ENCODE results near the gene MLLT3. TPM values are rescaled to one million over a fixed set of nuclear protein-coding genes. Genes with fewer than 3 reads are reported as not detected.
A peak's percentile ranks its signal among the peaks of the same experiment; 100 is the strongest.

The MLLT3 gene
- polyA plus RNA-seq, 1 donor = 75.7 TPM

- no peak for DNase-seq
Measured at GRCh38 chr9:20472342-20473045, 149.8 kb downstream of the MLLT3 start.

GRCh38 chr9:20466328-20467008 is 155.8 kb downstream of the MLLT3 start:
- no peak for DNase-seq

GRCh38 chr9:20464242-20464641 is 158.1 kb downstream of the MLLT3 start:
- no peak for DNase-seq

- no peak for DNase-seq
Measured at GRCh38 chr9:20463823-20464222, 158.5 kb downstream of the MLLT3 start.

- DNase-seq = no peak
Measured at GRCh38 chr9:20462410-20462809, 159.9 kb downstream of the MLLT3 start.

- no peak for DNase-seq
Measured at GRCh38 chr9:20447291-20447690, 175.0 kb downstream of the MLLT3 start.

- DNase-seq = no peak
Measured at GRCh38 chr9:20446248-20446647, 176.1 kb downstream of the MLLT3 start.

- DNase-seq = peak; percentile 23
Measured at GRCh38 chr9:20442461-20443319, 179.6 kb downstream of the MLLT3 start.

GRCh38 chr9:20441711-20442423 is 180.4 kb downstream of the MLLT3 start:
- no peak for DNase-seq

GRCh38 chr9:20441166-20441565 is 181.1 kb downstream of the MLLT3 start:
- DNase-seq = no peak

- DNase-seq = no peak
Measured at GRCh38 chr9:20437476-20437875, 184.8 kb downstream of the MLLT3 start.

- DNase-seq = no peak
Measured at GRCh38 chr9:20436476-20437195, 185.7 kb downstream of the MLLT3 start.

GRCh38 chr9:20428976-20429375 is 193.3 kb downstream of the MLLT3 start:
- DNase-seq = no peak

- no peak for DNase-seq
Measured at GRCh38 chr9:20427359-20427758, 194.9 kb downstream of the MLLT3 start.

- DNase-seq = no peak
Measured at GRCh38 chr9:20426019-20426418, 196.3 kb downstream of the MLLT3 start.

GRCh38 chr9:20419533-20419932 is 202.8 kb downstream of the MLLT3 start:
- DNase-seq = no peak

- DNase-seq = no peak
Measured at GRCh38 chr9:20418485-20418884, 203.8 kb downstream of the MLLT3 start.

GRCh38 chr9:20417373-20418080 is 204.8 kb downstream of the MLLT3 start:
- DNase-seq = no peak

- DNase-seq = no peak
Measured at GRCh38 chr9:20414150-20414549, 208.1 kb downstream of the MLLT3 start.

- no peak for DNase-seq
Measured at GRCh38 chr9:20409321-20410092, 212.8 kb downstream of the MLLT3 start.
